GM18907 (cell line): ENCODE results near the gene GNB5.
"Not testable (repeated sequence)": the region's sequence is repeated elsewhere in the genome, so short reads cannot be mapped to it uniquely, and the experiment has no call there.

Experiments used
- ATAC-seq: cut with Tn5 transposase; IDR thresholded peaks from one replicate; pipeline ENCODE4 v1.9.1; 2021; ENCODE audit warnings: mild to moderate bottlenecking, moderate library complexity; ENCODE audit not compliant: unreplicated experiment

GNB5 gene

DNA sequence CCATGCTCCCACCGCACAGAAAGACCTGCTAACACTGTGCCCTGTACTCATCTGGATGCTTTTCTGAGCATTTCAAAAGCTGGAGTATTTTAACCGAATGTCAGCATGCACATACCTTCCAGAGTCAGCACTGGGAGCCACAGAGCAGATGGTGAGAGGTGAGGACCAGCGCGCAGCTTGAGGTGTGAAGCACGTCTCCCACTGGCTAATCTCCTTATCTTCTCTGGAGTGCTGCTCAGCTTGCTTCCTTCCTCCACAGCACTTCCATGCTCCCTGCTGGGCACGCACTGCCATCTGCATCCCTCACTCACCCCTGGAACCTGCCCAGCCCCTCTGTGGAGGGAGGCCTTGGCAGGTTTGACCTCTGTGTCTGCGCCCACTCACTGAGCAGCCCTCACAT, at the start of gene GNB5:
TSS of gene GNB5 (minus strand) at position 186 of the 400 bp plus-strand sequence. CDS start 6,716 bp downstream, outside the sequence.
- no peak for ATAC-seq

DNA sequence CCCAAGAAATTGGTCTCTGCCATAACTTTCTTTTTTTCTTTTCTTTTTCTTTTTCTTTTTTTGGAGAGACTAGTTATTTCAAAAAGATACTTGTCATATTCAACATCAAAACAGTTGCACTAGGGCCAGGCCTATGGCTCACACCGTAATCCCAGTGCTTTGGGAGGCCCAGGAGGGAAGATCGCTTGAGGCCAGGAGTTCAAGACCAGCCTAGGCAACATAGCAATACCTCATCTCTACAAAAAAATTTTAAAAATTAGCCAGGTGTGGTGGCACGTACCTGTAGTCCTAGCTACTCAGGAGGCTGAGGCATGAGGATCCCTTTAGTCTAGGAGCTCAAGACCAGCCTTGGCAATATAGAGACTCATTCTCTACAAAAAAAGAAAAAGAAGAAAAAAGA, 49.0 kb upstream of the GNB5 start:
- ATAC-seq = no peak

DNA sequence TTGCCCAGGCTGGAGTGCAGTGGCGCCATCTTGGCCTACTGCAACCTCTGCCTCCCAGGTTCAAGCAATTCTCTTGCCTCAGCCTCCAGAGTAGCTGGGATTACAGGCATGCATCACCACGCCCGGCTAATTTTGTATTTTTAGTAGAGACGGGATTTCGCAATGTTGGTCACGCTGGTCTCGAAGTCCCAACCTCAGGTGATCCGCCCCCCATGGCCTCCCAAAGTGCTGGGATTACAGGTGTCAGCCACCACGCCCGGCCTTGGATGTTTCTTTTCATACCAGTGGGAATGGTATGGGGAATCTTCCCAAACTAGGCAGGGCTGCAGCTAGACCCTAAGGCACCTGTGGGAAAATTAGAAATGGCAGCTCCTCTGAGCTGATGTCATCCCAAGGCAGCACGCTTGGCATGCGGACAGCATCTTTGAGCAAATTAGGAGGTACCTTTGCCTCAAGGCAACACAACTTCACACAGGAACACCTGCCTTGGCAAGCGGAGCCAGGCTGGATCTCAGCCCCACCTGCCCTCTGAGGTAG, 47.9 kb upstream of the GNB5 start:
- not testable (repeated sequence) for ATAC-seq

DNA sequence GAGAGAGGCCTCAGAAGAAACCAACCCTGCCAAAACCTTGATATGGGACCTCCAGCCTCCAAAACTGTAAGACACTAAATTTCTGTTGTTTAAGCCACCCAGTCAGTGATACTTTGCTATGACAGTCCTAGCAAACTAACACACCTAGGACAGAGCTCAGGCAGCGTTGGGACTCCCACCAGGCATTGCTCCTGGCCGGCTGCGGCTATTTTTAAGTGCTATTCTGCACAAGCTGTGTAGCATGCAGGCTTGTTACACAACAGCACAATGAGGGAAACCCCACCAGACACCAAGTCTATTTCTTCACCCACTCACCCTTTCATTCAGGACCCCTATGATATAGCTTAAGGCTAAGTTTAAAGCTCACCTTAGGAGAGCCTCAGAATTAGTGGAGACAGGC, 47.0 kb upstream of the GNB5 start:
- no peak for ATAC-seq

DNA sequence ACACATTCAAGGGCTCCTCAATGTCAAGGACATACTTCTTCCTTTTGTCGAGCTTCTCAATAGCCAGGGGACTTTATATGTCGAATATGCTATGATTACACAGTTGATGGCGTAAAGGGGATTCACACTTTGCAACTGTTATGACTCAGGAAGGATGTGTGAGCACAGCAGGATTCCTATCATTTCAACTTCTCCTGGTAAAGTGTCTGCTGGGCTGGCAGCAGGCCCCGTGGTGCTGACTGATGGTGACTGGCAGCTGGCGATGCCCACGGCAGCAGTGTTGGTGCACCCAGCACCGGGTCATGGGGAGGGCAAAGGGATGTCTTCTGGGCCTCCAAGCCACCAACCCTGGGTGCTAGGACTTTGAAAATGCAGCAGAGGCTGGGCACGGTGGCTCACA, 44.8 kb upstream of the GNB5 start:
- ATAC-seq = no peak

DNA sequence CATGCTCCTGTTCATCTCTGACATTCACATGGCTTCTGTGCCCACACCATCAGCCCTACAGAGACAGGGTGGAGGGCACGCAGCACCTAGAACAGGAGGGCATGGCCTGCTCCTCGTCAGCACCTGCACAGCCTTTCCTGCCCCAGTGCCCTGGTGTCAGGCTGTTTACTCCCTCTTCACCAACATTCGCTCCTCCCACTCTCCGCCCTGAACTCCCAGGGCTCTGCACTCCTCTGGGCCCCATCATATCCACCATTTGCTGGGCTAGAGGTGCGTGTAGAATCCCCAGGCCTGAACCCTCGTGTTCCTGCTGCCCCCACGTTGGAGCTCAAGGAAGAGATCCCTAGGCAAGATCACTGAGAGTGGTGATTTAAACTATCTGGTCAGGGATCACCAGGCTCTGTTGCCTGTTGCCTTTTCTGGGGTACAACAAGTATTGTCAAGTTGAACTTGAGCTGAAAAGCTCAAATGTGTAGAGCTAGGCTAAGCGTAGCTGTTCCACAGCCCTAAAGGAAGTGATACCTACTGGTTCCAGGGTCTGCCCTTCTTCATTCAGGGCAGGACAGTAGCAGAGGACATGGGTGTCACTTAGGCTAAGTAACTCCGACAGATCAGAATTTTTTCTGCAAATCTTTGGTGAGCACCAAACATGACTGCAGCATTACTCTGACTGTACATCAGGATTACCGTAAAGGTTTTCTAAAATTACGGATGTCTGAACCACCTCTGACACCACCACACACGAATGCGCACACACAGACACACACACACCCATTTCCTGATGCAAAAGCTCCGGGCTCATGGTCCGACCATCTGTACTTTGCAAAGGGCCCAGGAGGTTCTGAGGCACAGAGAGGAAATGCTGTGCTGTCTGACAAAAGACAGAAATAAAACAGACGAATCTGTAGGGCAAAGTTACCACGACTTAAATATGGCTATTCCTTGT, 43.7 kb upstream of the GNB5 start:
- ATAC-seq = peak; percentile 37

DNA sequence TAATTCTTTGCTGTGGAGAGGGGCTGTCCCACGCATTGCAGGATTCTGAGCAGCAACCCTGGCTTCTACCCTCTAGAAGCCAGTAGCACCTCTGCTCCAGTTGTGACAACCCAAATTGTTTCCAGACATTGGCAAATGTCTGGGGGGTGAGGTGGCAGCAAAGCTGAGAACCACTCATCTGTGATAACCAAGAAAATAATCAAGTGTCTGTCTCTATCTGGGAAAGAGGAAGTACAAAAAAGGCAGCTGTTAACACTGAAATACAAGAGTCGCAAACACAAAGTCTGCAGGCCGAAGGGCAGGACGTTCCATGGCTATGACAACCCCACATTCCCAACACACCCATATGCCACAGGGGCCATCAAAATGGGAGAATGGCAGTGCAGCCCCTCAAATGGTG, 42.2 kb upstream of the GNB5 start:
- ATAC-seq = peak; percentile 45

DNA sequence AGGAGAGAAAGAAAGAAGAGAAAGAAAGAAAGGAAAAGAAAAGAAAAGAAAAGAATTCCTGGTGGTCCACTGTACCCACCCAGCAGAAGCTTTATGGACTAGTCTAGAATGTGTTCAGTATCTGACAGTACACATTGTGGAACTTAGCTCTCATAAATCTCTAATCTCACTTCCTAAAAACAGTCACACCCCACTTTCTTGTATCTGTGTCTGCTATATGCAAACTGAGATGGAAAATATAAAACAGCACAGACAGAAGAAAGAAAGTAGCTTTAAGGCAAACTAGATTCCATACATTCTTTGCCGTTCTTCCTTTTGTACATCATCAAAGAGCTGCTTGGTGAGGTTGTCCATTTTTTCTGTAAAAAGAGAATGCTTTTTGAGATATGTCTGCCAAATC, 41.1 kb upstream of the GNB5 start:
- ATAC-seq = peak; percentile 66

DNA sequence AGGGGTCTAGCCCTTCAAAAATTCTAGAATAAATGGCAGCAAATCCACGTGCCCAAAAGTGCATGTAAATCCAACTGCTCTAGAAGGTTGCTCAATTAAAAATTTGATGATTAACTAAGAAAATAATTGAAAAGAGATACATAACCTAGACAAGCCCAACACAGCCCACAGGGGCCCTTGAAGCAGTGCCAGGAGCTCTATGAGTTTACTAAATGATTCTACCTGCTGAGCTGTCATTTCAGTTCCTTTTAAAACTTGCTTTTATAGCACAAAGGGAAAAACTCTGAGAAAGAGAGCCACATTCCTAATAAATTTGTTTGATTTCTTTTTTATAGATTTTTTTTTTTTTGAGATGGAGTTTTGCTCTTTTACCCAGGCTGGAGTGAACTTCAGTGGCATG, 38.9 kb upstream of the GNB5 start:
- no peak for ATAC-seq

DNA sequence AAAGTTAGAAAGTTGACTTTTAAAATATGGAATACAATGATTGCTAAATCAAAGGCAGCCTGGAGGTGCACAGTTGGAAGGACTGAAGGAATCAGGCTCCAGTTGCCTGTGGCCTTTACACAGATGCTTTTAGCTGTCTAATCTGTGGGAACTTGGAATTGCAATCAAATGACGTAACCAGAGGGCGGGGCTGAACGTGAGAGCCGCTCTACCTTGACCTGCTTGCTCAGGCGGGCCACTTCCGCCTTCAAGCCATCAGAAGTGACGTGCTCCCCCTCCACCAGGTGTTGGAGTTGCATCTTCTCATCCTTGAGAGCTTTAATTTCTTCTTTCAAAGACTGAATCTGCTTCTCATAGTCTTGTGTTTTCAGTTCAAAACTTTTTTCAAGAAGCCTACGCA, 37.7 kb upstream of the GNB5 start:
- peak; percentile 30 for ATAC-seq

DNA sequence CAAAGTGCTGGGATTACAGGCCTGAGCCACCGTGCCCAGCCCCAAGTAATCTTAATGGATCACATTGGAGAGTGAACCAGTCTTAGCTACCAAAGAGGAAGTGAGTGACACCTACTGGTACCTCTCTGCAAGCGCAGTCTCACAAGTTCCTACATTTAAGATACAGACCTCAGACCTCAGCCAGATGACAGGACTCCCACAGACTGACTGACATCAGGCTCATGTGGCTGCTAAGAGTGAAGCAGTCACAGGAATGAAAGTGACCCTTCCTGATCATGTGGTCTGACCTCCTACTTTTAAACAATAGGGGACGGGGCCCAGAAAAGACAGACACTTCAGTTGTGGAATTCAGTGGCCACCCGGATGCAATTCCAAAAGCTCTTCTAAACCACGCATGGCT, 36.3 kb upstream of the GNB5 start:
- peak; percentile 84 for ATAC-seq

DNA sequence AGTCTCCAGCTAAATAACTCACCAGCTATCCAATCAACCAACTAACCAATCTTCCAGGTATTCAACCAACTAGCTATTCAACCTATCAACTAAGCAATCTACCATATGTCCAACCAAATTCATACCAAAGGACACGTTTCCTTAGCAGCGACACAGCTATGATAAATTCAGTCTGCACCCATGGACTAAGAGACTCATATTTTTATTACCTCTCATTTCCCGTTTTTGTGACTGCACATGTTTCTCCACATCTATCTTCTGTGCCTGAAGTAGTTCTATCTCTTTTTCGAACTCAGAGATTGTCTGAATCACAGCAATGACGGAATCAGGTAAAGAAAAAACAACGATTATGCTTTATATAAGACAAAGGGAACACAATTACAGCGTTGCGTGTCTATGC, 34.0 kb upstream of the GNB5 start:
- ATAC-seq = no peak

DNA sequence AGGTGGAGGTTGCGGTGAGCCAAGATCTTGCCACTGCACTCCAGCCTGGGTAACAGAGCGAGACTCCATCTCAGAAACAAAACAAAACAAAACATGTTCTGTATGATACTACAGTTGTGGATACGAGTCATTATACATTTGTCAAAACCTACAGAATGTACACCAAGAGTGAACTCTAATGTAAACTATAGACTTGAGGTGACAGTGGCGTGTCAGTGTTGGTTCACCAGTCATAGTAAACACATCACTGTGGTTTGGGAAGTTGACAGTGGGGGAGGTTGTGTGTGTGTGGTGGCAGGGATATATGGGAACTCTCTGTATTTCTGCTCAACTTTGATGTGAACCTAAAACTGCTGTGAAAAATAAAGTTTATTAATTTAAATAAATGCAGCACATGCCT, 33.0 kb upstream of the GNB5 start:
- ATAC-seq = no peak

DNA sequence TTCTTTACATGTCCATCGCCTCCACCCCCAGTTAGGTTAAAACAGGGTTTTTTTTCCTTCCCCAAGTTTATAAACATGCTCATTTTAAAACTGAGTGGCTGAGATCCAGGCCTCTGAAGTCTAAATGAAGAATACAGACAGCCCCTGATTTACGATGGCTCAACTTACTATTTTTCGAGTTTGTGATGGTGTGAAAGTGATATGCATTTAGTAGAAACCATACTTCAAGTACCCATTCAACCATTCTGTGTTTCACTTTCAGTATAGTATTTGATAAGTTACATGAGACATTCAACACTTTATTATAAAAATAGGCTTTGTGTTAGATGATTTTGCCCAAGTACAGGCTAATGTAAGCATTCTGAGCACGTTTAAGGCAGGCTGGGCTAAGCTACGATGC, 30.5 kb upstream of the GNB5 start:
- ATAC-seq = peak; percentile 59

DNA sequence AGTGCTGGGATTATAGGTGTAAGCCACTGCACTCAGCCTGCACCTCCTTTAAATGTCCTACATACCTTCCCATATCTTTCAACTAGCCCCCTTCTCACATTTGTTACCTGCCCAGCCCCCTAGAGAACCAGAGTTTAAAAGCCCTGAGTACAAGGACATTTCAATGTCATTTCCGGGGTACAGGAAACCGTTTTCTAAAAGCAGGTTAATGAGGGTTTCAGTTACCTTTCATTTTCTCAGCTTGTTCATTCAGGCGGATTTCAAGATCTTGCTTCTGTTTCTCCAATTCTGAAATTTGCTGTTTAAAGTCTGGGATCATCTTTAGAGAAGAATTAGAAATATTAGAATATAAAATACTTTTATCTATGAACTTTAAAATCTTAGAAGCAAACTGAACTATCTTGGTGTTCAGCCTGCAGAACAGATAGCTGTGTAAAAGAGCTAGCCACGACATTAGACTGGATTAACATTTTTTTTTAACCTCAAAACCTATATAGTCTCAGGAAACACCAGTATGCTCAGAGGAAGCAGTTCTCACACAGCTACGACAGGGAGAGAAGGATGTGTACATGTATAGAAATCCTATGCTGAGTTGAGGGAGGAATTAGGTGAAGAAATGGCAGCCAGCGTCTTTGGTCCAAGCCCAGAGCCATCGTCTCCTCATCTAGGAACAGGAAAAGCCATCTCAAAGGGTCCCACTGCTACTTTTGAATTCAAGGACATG, 29.9 kb upstream of the GNB5 start:
- peak; percentile 30 for ATAC-seq

DNA sequence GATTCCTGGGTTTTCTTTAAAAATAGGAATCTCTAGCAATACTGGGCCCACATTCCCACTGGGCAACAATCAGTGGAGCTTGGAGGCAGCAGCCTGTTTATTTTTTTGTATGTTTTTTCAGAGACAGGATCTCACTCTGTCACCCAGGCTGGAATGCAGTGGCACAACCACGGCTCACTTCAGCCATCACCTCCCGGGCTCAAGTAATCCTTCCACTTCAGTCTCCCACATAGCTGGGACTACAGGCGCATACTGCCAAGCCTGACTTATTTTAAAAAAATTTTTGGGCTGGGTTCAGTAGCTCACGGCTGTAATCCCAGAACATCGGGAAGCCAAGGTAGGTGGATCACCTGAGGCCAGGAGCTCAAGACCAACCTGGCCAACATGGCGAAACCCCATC, 29.1 kb upstream of the GNB5 start:
- ATAC-seq = no peak

DNA sequence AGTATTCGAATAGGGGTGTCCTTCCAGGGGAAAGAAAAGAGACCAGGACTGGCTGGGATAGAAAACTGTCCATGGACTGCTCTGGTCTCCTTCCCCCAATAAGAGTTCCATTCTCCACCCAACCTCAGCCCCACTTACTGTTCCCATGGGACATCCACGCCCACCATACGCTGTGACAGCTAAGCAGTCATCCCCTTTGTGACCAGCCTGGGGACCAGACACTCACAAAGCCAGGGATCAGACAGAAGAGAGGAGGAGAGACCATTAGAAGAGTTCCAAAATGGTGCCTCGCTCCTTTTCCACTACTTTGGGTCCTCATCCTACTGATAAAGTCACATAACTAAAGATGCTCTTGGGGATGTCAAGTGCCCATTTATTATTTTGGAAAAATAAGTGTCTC, 27.6 kb upstream of the GNB5 start:
- no peak for ATAC-seq

DNA sequence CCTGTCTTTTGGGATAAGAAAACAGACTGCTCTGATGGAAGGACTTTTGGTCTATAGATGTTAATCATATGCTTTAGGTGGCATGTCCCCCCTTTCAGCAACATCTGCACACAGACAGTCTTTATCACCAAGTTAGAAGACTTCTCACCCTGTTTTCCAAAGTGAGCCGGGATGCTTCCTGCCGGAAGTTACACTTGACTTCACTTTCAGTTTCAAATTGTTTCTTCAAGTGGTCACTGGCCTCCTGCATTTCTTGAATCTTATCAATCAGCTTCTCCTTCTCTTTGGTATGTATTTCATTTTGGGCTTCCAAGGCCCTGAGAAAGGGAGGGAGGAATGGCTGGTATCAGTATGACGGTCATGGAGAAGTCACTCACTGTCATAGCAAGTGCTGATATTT, 27.2 kb upstream of the GNB5 start:
- ATAC-seq = no peak

DNA sequence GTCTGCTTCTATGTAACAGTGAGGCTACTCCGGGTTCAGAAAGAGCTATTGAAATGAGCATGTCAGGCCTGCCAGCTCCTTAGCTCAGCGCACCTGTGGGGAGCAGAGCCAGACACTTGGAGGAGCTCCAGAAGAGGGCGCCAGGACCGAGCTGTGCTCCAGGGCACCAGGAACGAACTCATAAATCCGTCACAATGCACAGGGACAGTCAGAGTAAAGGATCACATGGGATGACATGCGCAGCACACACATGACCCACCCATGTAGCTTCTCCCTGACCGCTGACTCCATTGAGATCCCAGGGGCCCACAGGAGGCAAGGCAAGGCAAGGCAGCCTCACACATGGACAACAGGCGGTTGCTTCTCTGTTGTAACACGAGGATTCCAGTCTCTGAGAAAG, 26.0 kb upstream of the GNB5 start:
- ATAC-seq = no peak

DNA sequence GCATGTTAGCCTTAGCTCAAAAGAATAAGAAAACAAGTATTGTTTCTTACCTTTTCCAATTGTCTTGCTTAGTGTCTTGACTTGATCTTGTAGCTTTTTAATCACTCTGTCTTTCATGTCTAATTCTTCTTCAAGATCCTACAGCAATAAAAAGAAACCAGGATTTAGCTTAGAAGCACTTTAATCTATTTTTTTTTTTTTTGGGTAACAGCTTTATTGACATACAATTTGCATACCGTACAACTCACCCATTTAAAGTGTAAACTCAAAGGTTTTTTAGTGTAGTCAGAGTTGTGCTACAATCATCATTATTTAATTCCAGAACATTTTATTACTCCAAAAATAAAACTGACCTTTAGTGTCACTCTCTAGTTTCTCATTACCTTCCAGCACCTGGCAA, 23.4 kb upstream of the GNB5 start:
- no peak for ATAC-seq

DNA sequence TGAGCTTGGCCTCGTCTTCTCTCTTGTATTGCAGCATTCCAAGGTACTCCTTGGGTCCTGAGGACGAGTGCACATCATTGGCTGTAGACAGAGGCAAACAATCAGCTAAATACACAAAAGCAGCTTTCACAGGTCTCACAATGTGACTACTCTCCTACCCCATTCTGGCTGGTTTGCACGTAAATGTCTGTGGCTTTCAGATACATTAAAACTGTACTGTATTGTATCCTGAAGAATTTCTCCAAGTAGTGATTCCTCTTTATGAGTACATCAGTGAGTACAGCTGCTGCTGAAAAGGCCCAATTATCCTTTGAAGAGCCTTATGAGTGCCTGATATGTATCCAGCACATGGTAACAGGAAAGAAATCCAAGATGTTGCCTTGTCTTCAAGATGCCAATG, 22.0 kb upstream of the GNB5 start:
- no peak for ATAC-seq
